Tibial artery (tissue), 4 donors: ENCODE data around the gene KLRK1.
"Not testable (repeated sequence)": the region's sequence is repeated elsewhere in the genome, so short reads cannot be mapped to it uniquely, and the experiment has no call there.

Experiments
- DNase-seq, 2 donors: peaks; one replicate each; pipeline ENCODE4 v3.0.0-alpha.2; 2019
- H3K27ac ChIP-seq, 2 donors: fragments of 200-600 bp; sonication (generic) in 1 of 2; 1 replicate in 1 of 2; 2 replicates in 1 of 2; pipeline ENCODE4 v1.5.1; 2018 to 2019; ENCODE audit warnings: mild to moderate bottlenecking in 1 of 2
- H3K27me3 ChIP-seq, 2 donors: fragments of 200-600 bp; sonication (generic) in 1 of 2; one replicate each; pipeline versions ENCODE4 v1.5.1 to v1.6.0; 2016 to 2019
- H3K36me3 ChIP-seq, 3 donors: fragments of 200-600 bp; sonication (generic) in 2 of 3; one replicate each; pipeline ENCODE4 v1.5.1; 2016 to 2019; ENCODE audit warnings: mild to moderate bottlenecking in 2 of 3
- H3K4me1 ChIP-seq, 4 donors: fragments of 200-600 bp; sonication (generic) in 2 of 4; 1 replicate in 3 of 4; 2 replicates in 1 of 4; pipeline ENCODE4 v1.5.1; 2016 to 2019
- H3K4me3 ChIP-seq, 2 donors: fragments of 200-600 bp; sonication (generic) in 1 of 2; 1 replicate in 1 of 2; 2 replicates in 1 of 2; pipeline ENCODE4 v1.5.1; 2018 to 2019; ENCODE audit warnings: mild to moderate bottlenecking in 2 of 2
- H3K9me3 ChIP-seq, 3 donors: fragments of 200-600 bp; sonication (generic) in 1 of 3; one replicate each; pipeline ENCODE4 v1.5.1; 2016 to 2019
- CTCF ChIP-seq, 2 experiments: fragments of 200-600 bp in 1 of 2; fragments of 450-650 bp in 1 of 2; IDR thresholded peaks; one replicate each; pipeline ENCODE4 v1.5.1; 2017 to 2019; ENCODE audit warnings: antibody characterized with exemption in 2 of 2, mild to moderate bottlenecking in 1 of 2, moderate library complexity in 1 of 2
- intact Hi-C: fragments of 100-400 bp; cut with DNase I; formaldehyde crosslinking; loops from one replicate; pipeline ENCODE4 v1.15.0; 2023; ENCODE audit warnings: low total_unique reads

Gene KLRK1

GRCh38 chr12:10389904-10390303 lies at the start of gene KLRK1:
KLRK1 (minus strand) TSS chr12:10390041; CDS start chr12:10388810, 1,231 bp downstream.
- peaks cover 0 to 8% (median 0%) of the 10 kb centered on the region in 4 donors for H3K4me1 ChIP-seq
- H3K27ac ChIP-seq = no peak within 1 kb of the TSS
- no peak within 1 kb of the TSS for H3K4me3 ChIP-seq
- H3K36me3 ChIP-seq = no peaks in the 10 kb centered on the region
- no peak for TF ChIP-seq CTCF (IDR thresholded peaks at IDR 0.05)
- intact Hi-C loops = no loop called here
- no peaks in the 10 kb centered on the region for H3K27me3 ChIP-seq
- no peaks in the 10 kb centered on the region for H3K9me3 ChIP-seq
- DNase-seq = no peak

GRCh38 chr12:10437601-10438000 lies 47.8 kb upstream of the KLRK1 start:
- H3K27ac ChIP-seq, H3K4me1 ChIP-seq, intact Hi-C loops, DNase-seq, H3K4me3 ChIP-seq, H3K36me3 ChIP-seq, H3K27me3 ChIP-seq, H3K9me3 ChIP-seq: not testable (repeated sequence)

GRCh38 chr12:10435816-10436215 lies 46.0 kb upstream of the KLRK1 start, which contains the start of gene KLRC2:
KLRC2 (minus strand) TSS chr12:10436010; CDS start chr12:10435986, 24 bp downstream.
- H3K9me3 ChIP-seq, H3K27ac ChIP-seq, H3K4me1 ChIP-seq, H3K27me3 ChIP-seq, DNase-seq, H3K36me3 ChIP-seq, intact Hi-C loops, H3K4me3 ChIP-seq: not testable (repeated sequence)

- H3K36me3 ChIP-seq, H3K4me3 ChIP-seq, H3K27me3 ChIP-seq, intact Hi-C loops, H3K27ac ChIP-seq, H3K4me1 ChIP-seq, DNase-seq, H3K9me3 ChIP-seq: not testable (repeated sequence)
Observed at GRCh38 chr12:10430623-10431022, 40.8 kb upstream of the KLRK1 start.

GRCh38 chr12:10425938-10426337 lies 36.1 kb upstream of the KLRK1 start:
- H3K4me3 ChIP-seq, H3K9me3 ChIP-seq, H3K36me3 ChIP-seq, H3K27ac ChIP-seq, H3K4me1 ChIP-seq, DNase-seq, H3K27me3 ChIP-seq, intact Hi-C loops: not testable (repeated sequence)

GRCh38 chr12:10424260-10424899 lies 34.5 kb upstream of the KLRK1 start:
- H3K27me3 ChIP-seq, H3K4me1 ChIP-seq, H3K9me3 ChIP-seq, DNase-seq, intact Hi-C loops, H3K4me3 ChIP-seq, H3K27ac ChIP-seq, H3K36me3 ChIP-seq: not testable (repeated sequence)

GRCh38 chr12:10422159-10422558 lies 32.3 kb upstream of the KLRK1 start:
- H3K4me1 ChIP-seq, H3K27ac ChIP-seq, H3K36me3 ChIP-seq, intact Hi-C loops, H3K4me3 ChIP-seq, DNase-seq, H3K27me3 ChIP-seq, H3K9me3 ChIP-seq: not testable (repeated sequence)

GRCh38 chr12:10420334-10420733 lies 30.5 kb upstream of the KLRK1 start, which contains the start of gene KLRC3:
KLRC3 (minus strand) TSS chr12:10420595; CDS start chr12:10420550, 45 bp downstream.
- H3K27me3 ChIP-seq, H3K36me3 ChIP-seq, H3K27ac ChIP-seq, H3K9me3 ChIP-seq, intact Hi-C loops, DNase-seq, H3K4me3 ChIP-seq, H3K4me1 ChIP-seq: not testable (repeated sequence)

- Histone ChIP-seq H3K36me3 (no peaks in the 10 kb centered on the region), H3K9me3 (no peaks in the 10 kb centered on the region), H3K4me3 (no peak within 1 kb of the TSS), H3K27me3 (no peaks in the 10 kb centered on the region), H3K27ac (no peak within 1 kb of the TSS), H3K4me1 (no peaks in the 10 kb centered on the region)
- no peak for TF ChIP-seq CTCF (IDR thresholded peaks at IDR 0.05)
- no peak for DNase-seq
- intact Hi-C loops = no loop called here
Observed at GRCh38 chr12:10409392-10409791, 19.6 kb upstream of the KLRK1 start, which contains the start of gene KLRC4. KLRC4 (minus strand) TSS chr12:10409757; CDS start chr12:10409575, 182 bp downstream.
